Neural cell (in vitro differentiated cells): ENCODE measurements around the gene SPAG8. TPM values are rescaled to one million over a fixed set of nuclear protein-coding genes. Genes with fewer than 3 reads are reported as not detected.

Source experiments
- H2AFZ ChIP-seq: fragments of 200-600, 300-800 bp; sonication (generic), shearing (Covaris generic); 2 replicates; pipeline ENCODE4 v1.6.0; 2014; ENCODE audit warnings: low read depth, mild to moderate bottlenecking, antibody characterized with exemption, low read length, moderate library complexity
- H3F3A ChIP-seq: fragments of 200-600 bp; shearing (Covaris generic); 2 replicates; pipeline ENCODE4 v1.6.1; 2016; ENCODE audit warnings: mild to moderate bottlenecking, moderate library complexity, mixed read lengths, antibody characterized with exemption, low read length; ENCODE audit not compliant: insufficient read depth, poor library complexity, severe bottlenecking
- H3K27ac ChIP-seq: fragments of 200-600, 300-800 bp; sonication (generic), shearing (Covaris generic); 2 replicates; pipeline ENCODE4 v1.5.1; 2014; ENCODE audit warnings: mild to moderate bottlenecking, low read length, moderate library complexity
- H3K27me3 ChIP-seq: fragments of 300-800, 200-600 bp; sonication (generic), shearing (Covaris generic); 2 replicates; pipeline ENCODE4 v1.6.0; 2014; ENCODE audit warnings: mild to moderate bottlenecking, low read depth, low read length, moderate library complexity; ENCODE audit not compliant: insufficient read depth
- H3K36me3 ChIP-seq: fragments of 300-800, 200-600 bp; sonication (generic), shearing (Covaris generic); 2 replicates; pipeline ENCODE4 v1.5.1; 2014; ENCODE audit warnings: mild to moderate bottlenecking, antibody characterized with exemption, low read length, moderate library complexity; ENCODE audit not compliant: insufficient read depth
- H3K4me2 ChIP-seq: fragments of 300-800, 200-600 bp; sonication (generic), shearing (Covaris generic); 2 replicates; pipeline ENCODE4 v1.6.0; 2014; ENCODE audit warnings: mild to moderate bottlenecking, low read length
- H3K4me3 ChIP-seq: fragments of 300-800, 200-600 bp; sonication (generic), shearing (Covaris generic); 2 replicates; pipeline ENCODE4 v1.5.1; 2014; ENCODE audit warnings: mild to moderate bottlenecking, low read length, moderate library complexity
- H3K79me2 ChIP-seq: fragments of 200-600 bp; shearing (Covaris generic); replicated peaks from 2 replicates; pipeline ENCODE4 v1.6.0; 2014; ENCODE audit warnings: mild to moderate bottlenecking, low read length, moderate library complexity; ENCODE audit not compliant: insufficient read depth
- H3K9ac ChIP-seq: fragments of 300-800, 200-600 bp; sonication (generic), shearing (Covaris generic); 2 replicates; pipeline ENCODE4 v1.6.1; 2016; ENCODE audit warnings: mild to moderate bottlenecking, low read length, mixed read lengths
- H3K9me2 ChIP-seq: fragments of 200-600 bp; shearing (Covaris generic); 2 replicates; pipeline ENCODE4 v1.6.1; 2016; ENCODE audit warnings: mild to moderate bottlenecking, low read length, mixed read lengths; ENCODE audit not compliant: insufficient read depth
- H3K9me3 ChIP-seq: fragments of 200-600, 300-800 bp; sonication (generic), shearing (Covaris generic); 2 replicates; pipeline ENCODE4 v1.6.1; 2016; ENCODE audit warnings: mild to moderate bottlenecking, mixed run types, low read length, moderate library complexity, mixed read lengths
- H4K20me1 ChIP-seq: fragments of 200-600 bp; shearing (Covaris generic); 2 replicates; pipeline ENCODE4 v1.6.1; 2016; ENCODE audit warnings: mild to moderate bottlenecking, mixed run types; ENCODE audit not compliant: insufficient read depth
- EP300 ChIP-seq: fragments of 450-650 bp; conservative IDR thresholded peaks from 2 replicates; pipeline ENCODE4 v1.6.1; 2014; ENCODE audit warnings: antibody characterized with exemption, mild to moderate bottlenecking, moderate library complexity; ENCODE audit not compliant: poor library complexity, severe bottlenecking
- EZH2 ChIP-seq: fragments of 200-600, 300-800 bp; shearing (Covaris generic), sonication (generic); IDR thresholded peaks from 2 replicates; pipeline ENCODE4 v1.6.1; 2014; ENCODE audit warnings: antibody characterized with exemption, low read length, borderline replicate concordance, mild to moderate bottlenecking; ENCODE audit not compliant: insufficient read depth, poor library complexity, severe bottlenecking
- MXI1 ChIP-seq: fragments of 450-650 bp; conservative IDR thresholded peaks from 2 replicates; pipeline ENCODE4 v1.6.1; 2014; ENCODE audit warnings: antibody characterized with exemption, mild to moderate bottlenecking; ENCODE audit not compliant: poor library complexity, severe bottlenecking
- POLR2AphosphoS5 ChIP-seq: IDR thresholded peaks from 2 replicates; pipeline ENCODE4 v1.6.1; 2012
- RAD21 ChIP-seq: fragments of 450-650 bp; conservative IDR thresholded peaks from 2 replicates; pipeline ENCODE4 v1.6.1; 2014; ENCODE audit warnings: antibody characterized with exemption, mild to moderate bottlenecking, moderate library complexity
- SMC3 ChIP-seq: fragments of 450-650 bp; conservative IDR thresholded peaks from 2 replicates; pipeline ENCODE4 v1.6.1; 2014; ENCODE audit warnings: antibody characterized with exemption, mild to moderate bottlenecking, moderate library complexity; ENCODE audit not compliant: poor library complexity
- TAF1 ChIP-seq: IDR thresholded peaks from 2 replicates; pipeline ENCODE4 v1.6.1; 2012; ENCODE audit warnings: low read depth
- polyA plus RNA-seq: library from polyadenylated mRNA; depleted of rRNA; stranded (reverse); fragments of >200 nt; gene quantifications from 2 replicates; pipeline ENCODE4 v1.2.3, GENCODE V29; 2014
- TF ChIP-seq, protein P1 (sequence below): IDR thresholded peaks from 2 replicates; pipeline ENCODE4 v1.6.1; 2012; ENCODE audit warnings: borderline replicate concordance
- TF ChIP-seq, protein P2 (sequence below): fragments of 450-650 bp; IDR thresholded peaks from 2 replicates; pipeline ENCODE4 v1.5.1; 2014; ENCODE audit warnings: antibody characterized with exemption, mild to moderate bottlenecking, moderate library complexity; ENCODE audit not compliant: poor library complexity, severe bottlenecking

Gene SPAG8
- polyA plus RNA-seq, 1 donor from 2014 or later: 2.9 TPM

DNA sequence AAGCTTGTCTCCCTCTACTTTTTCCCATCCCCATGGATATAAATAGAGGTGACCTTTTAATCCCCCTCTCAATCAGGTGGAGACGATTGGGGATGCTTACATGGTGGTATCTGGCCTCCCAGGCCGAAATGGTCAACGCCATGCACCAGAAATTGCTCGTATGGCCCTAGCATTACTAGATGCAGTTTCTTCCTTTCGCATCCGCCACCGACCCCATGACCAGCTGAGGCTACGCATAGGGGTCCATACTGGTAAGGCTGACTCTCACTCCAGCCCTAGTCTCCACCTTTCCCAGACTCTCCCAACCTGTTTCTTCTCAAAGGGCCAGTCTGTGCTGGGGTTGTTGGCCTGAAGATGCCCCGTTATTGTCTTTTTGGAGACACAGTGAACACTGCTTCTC, 3.6 kb downstream of the SPAG8 start:
- no peak overlapping the region for H3K9ac ChIP-seq
- H3K9me2 ChIP-seq: no peaks in the 10 kb centered on the region
- peaks cover 3% of the 10 kb centered on the region for H3F3A ChIP-seq
- H3K9me3 ChIP-seq: no peaks in the 10 kb centered on the region
- H4K20me1 ChIP-seq: no peaks in the 10 kb centered on the region
- no peak overlapping the region for H2AFZ ChIP-seq
- no peaks in the 10 kb centered on the region for H3K79me2 ChIP-seq
- no peak overlapping the region for H3K4me2 ChIP-seq
- no peak for TF ChIP-seq EZH2
- no peak for TF ChIP-seq POLR2AphosphoS5
- TF ChIP-seq TAF1: no peak
- TF ChIP-seq SMC3: no peak
- TF ChIP-seq, protein P1, sequence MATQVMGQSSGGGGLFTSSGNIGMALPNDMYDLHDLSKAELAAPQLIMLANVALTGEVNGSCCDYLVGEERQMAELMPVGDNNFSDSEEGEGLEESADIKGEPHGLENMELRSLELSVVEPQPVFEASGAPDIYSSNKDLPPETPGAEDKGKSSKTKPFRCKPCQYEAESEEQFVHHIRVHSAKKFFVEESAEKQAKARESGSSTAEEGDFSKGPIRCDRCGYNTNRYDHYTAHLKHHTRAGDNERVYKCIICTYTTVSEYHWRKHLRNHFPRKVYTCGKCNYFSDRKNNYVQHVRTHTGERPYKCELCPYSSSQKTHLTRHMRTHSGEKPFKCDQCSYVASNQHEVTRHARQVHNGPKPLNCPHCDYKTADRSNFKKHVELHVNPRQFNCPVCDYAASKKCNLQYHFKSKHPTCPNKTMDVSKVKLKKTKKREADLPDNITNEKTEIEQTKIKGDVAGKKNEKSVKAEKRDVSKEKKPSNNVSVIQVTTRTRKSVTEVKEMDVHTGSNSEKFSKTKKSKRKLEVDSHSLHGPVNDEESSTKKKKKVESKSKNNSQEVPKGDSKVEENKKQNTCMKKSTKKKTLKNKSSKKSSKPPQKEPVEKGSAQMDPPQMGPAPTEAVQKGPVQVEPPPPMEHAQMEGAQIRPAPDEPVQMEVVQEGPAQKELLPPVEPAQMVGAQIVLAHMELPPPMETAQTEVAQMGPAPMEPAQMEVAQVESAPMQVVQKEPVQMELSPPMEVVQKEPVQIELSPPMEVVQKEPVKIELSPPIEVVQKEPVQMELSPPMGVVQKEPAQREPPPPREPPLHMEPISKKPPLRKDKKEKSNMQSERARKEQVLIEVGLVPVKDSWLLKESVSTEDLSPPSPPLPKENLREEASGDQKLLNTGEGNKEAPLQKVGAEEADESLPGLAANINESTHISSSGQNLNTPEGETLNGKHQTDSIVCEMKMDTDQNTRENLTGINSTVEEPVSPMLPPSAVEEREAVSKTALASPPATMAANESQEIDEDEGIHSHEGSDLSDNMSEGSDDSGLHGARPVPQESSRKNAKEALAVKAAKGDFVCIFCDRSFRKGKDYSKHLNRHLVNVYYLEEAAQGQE: no peak
- TF ChIP-seq RAD21: no peak
- TF ChIP-seq, protein P2, sequence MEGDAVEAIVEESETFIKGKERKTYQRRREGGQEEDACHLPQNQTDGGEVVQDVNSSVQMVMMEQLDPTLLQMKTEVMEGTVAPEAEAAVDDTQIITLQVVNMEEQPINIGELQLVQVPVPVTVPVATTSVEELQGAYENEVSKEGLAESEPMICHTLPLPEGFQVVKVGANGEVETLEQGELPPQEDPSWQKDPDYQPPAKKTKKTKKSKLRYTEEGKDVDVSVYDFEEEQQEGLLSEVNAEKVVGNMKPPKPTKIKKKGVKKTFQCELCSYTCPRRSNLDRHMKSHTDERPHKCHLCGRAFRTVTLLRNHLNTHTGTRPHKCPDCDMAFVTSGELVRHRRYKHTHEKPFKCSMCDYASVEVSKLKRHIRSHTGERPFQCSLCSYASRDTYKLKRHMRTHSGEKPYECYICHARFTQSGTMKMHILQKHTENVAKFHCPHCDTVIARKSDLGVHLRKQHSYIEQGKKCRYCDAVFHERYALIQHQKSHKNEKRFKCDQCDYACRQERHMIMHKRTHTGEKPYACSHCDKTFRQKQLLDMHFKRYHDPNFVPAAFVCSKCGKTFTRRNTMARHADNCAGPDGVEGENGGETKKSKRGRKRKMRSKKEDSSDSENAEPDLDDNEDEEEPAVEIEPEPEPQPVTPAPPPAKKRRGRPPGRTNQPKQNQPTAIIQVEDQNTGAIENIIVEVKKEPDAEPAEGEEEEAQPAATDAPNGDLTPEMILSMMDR: no peak
- no peak for TF ChIP-seq EP300
- TF ChIP-seq MXI1: no peak
- no peak overlapping the region for H3K27ac ChIP-seq
- H3K27me3 ChIP-seq: no peaks in the 10 kb centered on the region
- H3K36me3 ChIP-seq: no peaks in the 10 kb centered on the region
- H3K4me3 ChIP-seq: no peak overlapping the region

DNA sequence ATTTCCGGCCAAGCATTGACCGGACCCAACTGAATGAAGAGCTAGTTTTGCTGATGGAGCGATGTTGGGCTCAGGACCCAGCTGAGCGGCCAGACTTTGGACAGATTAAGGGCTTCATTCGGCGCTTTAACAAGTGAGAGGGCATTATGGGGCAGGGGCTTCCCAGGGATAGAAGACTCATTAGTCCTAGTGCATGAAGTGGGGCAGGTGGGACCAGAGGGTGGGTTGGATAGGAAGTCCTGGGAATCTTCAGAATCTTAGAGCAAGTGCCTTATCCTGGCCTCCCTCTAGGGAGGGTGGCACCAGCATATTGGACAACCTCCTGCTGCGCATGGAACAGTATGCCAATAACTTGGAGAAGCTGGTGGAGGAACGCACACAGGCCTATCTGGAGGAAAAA, 6.0 kb downstream of the SPAG8 start:
- no peak overlapping the region for H3K27ac ChIP-seq
- no peaks in the 10 kb centered on the region for H3F3A ChIP-seq
- no peaks in the 10 kb centered on the region for H3K36me3 ChIP-seq
- no peaks in the 10 kb centered on the region for H3K79me2 ChIP-seq
- H3K9ac ChIP-seq: no peak overlapping the region
- H3K9me2 ChIP-seq: no peaks in the 10 kb centered on the region
- no peak overlapping the region for H3K4me2 ChIP-seq
- no peaks in the 10 kb centered on the region for H4K20me1 ChIP-seq
- H2AFZ ChIP-seq: no peak overlapping the region
- no peak overlapping the region for H3K4me3 ChIP-seq
- H3K27me3 ChIP-seq: no peaks in the 10 kb centered on the region
- H3K9me3 ChIP-seq: no peaks in the 10 kb centered on the region
- TF ChIP-seq POLR2AphosphoS5 (no peak), SMC3 (no peak), MXI1 (no peak), TAF1 (no peak)
